ENCODE data around the gene WFDC2. TPM values are rescaled to one million over a fixed set of nuclear protein-coding genes. Genes with fewer than 3 reads are reported as not detected.

Gene WFDC2, protein sequence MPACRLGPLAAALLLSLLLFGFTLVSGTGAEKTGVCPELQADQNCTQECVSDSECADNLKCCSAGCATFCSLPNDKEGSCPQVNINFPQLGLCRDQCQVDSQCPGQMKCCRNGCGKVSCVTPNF
- total RNA-seq: 0.26 TPM in 1 of 2 replicates, not detected in the other

DNA sequence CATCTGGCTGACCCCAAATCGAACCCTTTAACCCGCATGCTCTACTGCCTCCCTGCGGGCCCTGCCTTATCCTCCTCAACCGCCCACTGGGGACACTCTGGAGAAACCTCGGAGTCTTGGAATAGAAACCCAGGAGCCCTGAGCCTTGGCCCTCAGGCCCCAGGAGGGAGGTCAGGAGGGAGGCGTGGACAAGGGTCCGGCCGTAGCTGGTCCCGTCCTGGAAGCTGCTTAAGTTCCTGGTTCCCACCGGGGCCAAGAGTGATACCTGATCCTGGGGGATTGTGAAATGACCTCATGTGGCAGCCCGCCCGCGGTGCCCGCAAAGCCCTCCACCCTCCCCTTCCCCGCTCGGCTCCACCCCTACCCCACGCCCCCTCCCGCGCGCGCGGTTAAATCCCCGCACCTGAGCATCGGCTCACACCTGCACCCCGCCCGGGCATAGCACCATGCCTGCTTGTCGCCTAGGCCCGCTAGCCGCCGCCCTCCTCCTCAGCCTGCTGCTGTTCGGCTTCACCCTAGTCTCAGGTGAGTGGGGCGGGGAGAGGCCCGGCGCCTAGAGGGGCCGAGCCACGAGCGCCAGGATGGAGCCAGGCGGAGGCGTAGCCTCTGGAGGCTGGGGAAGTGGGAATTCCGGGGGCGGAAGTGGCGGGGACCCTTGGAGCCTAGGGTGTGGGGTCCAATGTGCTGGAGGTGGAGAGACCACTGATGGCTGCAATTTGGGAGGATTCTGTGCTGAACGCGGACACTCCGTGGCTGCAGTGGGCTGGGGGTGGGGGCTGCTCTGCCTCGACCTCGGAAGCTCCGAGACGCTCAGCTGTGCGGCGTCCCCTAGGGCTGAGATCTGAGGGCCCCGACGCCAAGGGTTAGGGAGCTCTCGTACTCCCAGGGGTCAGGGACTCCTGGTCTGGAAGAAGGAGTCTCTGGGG lies at the start of gene WFDC2:
TSS of gene WFDC2 (plus strand) at position 418 of the 926 bp plus-strand sequence. CDS start at position 447, 29 bp downstream.

DNA sequence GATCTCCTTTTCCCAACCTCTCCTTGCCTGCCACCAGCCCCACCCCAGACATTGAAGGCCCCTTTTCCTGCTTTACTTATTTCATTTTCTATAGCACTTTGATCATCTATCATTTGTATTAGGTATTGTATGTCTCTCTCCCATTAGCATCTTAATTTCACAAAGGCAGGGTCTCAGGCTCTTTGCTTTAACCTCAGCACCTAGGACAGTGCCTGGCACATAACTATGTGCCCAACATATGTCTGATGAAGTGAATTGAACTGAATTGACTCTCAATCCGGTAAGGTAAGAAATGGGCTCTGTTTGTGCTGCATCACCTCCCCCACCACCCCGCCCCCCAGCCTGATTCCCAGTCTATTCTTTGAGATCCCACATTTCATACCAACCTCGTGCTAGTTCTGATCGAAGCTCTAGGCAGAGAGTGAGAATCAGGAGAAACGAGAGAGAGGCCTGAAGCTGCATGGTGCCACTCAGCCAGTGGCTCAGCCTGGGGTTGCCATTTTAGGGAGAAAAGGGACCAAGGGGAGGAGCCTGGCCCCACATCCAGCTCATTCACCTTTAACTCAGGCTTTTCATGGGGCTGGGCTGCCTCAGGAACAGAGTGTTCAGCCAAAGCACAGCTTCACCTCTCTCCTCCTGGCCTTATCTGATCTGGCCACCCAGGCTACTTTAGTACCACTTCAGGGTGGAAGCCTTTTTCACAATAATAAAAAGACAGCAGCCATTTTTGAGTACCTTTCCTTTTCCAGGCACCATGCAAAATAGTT lies 45.8 kb downstream of the WFDC2 start, which contains the start of gene SPINT3:
TSS of gene SPINT3 (minus strand) at position 476 of the 767 bp plus-strand sequence. CDS start at position 462, 14 bp downstream.

Other genes with a start within 250 kb of the WFDC2 start
- not detected in 2 replicates for gene SEMG2, start 248.4 kb upstream of the WFDC2 start, total RNA-seq
- 4.9 TPM in 1 of 2 replicates, not detected in the other for gene SLPI, start 215.2 kb upstream of the WFDC2 start, total RNA-seq
- gene RBPJL, start 162.9 kb upstream of the WFDC2 start, total RNA-seq: not detected in 2 replicates
- gene MATN4, start 161.5 kb upstream of the WFDC2 start, total RNA-seq: 0.80 TPM in 1 of 2 replicates, not detected in the other
- gene SDC4, start 121.3 kb upstream of the WFDC2 start, total RNA-seq: 54.1 and 176 TPM in 2 replicates
- 19.5 and 28.3 TPM in 2 replicates for gene SYS1, start 106.6 kb upstream of the WFDC2 start, total RNA-seq
- gene TP53TG5, start 91.4 kb upstream of the WFDC2 start, total RNA-seq: not detected in 2 replicates
- gene DBNDD2, start 61.5 kb upstream of the WFDC2 start, total RNA-seq: 2.6 and 5.6 TPM in 2 replicates
- 107 and 126 TPM in 2 replicates for gene PIGT, start 53.6 kb upstream of the WFDC2 start, total RNA-seq
- gene SPINT3, start 45.9 kb downstream of the WFDC2 start, total RNA-seq: not detected in 2 replicates
- not detected in 2 replicates for gene WFDC6, start 69.7 kb downstream of the WFDC2 start, total RNA-seq
- not detected in 2 replicates for gene EPPIN, start 77.6 kb downstream of the WFDC2 start, total RNA-seq
- not detected in 2 replicates for gene WFDC8, start 109.5 kb downstream of the WFDC2 start, total RNA-seq
- gene WFDC10A, start 160.0 kb downstream of the WFDC2 start, total RNA-seq: not detected in 2 replicates
- not detected in 2 replicates for gene WFDC9, start 161.5 kb downstream of the WFDC2 start, total RNA-seq
- gene WFDC11, start 200.5 kb downstream of the WFDC2 start, total RNA-seq: not detected in 2 replicates
- gene WFDC13, start 232.3 kb downstream of the WFDC2 start, total RNA-seq: not detected in 2 replicates
- not detected in 2 replicates for gene WFDC10B, start 235.3 kb downstream of the WFDC2 start, total RNA-seq

Data from epithelial cell of alveolus of lung (primary cell).